ENCODE results near the gene RGL1.

- TF ChIP-seq EZH2 (IDR thresholded peaks at IDR 0.05; ENCODE audit: low read length, unreplicated experiment): no peak
- TF ChIP-seq CTCF (conservative IDR thresholded peaks at IDR 0.05; ENCODE audit: low read depth, low read length): no peak
Measured at GRCh38 chr1:183821889-183822611, 17.1 kb downstream of the RGL1 start.

Data from PC-3 (cell line).